Prostate gland (tissue), 2 donors: Measurements from ENCODE around the gene RNU2-1.

Experiments used
- CTCF ChIP-seq, 4 experiments: fragments of 200-600 bp in 2 of 4; fragments of 450-650 bp in 2 of 4; sonication (generic) in 2 of 4; IDR thresholded peaks; 1 replicate in 3 of 4; 2 replicates in 1 of 4; pipeline ENCODE4 v1.5.1; 2016 to 2019; ENCODE audit warnings: antibody characterized with exemption in 4 of 4, mild to moderate bottlenecking in 2 of 4, moderate library complexity in 2 of 4
- POLR2A ChIP-seq: fragments of 450-650 bp; IDR thresholded peaks from one replicate; pipeline ENCODE4 v1.6.1; 2016; ENCODE audit warnings: antibody characterized with exemption, mild to moderate bottlenecking

- TF ChIP-seq CTCF (IDR thresholded peaks at IDR 0.05) (no peak), POLR2A (no peak)
Observed at GRCh38 chr17:43213545-43213944, 20.2 kb downstream of the RNU2-1 start.
